MM.1S (cell line): ENCODE measurements around the gene FAM187B.

ENCODE experiments used
- EZH2phosphoT487 ChIP-seq: fragments of 300-600 bp; sonication (generic); IDR thresholded peaks from 2 replicates; pipeline ENCODE4 v1.6.1; 2018; ENCODE audit warnings: antibody characterized with exemption, low read length
- TF ChIP-seq, protein P1 (sequence below): fragments of 300-600 bp; sonication (generic); IDR thresholded peaks from 2 replicates; pipeline ENCODE4 v1.5.1; 2016; ENCODE audit warnings: antibody characterized with exemption, low read length, mixed read lengths

DNA sequence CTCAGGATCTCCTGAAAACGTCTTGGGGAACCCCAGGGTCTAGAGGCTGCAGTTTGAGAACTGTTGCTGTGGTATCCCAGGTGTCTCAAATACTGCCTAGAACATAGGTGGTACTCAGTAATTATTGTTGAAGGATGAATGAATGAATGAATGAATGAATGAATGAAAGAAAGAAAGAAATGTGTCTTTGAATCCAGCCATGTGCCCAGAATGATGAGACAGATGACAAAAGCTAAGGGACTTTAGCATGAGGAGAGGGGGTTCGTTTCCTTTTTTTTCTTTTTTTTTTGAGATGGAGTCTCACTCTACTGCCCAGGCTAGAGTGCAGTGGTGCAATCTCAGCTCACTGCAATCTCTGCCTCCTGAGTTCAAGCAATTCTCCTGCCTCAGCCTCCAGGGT is 28.0 kb upstream of the FAM187B start:
- TF ChIP-seq, protein P1, sequence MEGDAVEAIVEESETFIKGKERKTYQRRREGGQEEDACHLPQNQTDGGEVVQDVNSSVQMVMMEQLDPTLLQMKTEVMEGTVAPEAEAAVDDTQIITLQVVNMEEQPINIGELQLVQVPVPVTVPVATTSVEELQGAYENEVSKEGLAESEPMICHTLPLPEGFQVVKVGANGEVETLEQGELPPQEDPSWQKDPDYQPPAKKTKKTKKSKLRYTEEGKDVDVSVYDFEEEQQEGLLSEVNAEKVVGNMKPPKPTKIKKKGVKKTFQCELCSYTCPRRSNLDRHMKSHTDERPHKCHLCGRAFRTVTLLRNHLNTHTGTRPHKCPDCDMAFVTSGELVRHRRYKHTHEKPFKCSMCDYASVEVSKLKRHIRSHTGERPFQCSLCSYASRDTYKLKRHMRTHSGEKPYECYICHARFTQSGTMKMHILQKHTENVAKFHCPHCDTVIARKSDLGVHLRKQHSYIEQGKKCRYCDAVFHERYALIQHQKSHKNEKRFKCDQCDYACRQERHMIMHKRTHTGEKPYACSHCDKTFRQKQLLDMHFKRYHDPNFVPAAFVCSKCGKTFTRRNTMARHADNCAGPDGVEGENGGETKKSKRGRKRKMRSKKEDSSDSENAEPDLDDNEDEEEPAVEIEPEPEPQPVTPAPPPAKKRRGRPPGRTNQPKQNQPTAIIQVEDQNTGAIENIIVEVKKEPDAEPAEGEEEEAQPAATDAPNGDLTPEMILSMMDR: no peak
- TF ChIP-seq EZH2phosphoT487: no peak
